ENCODE data around the gene STARD5.

- TF ChIP-seq CTCF (conservative IDR thresholded peaks at IDR 0.05; ENCODE audit: low read length) (no peak), EZH2phosphoT487 (IDR thresholded peaks at IDR 0.05; ENCODE audit: borderline replicate concordance, low read depth, low read length) (no peak)
Observed at GRCh38 chr15:81358248-81358647, 34.3 kb upstream of the STARD5 start.
